AG10803 (cell line): Measurements from ENCODE around the gene SARNP.
"Not testable (repeated sequence)": the region's sequence is repeated elsewhere in the genome, so short reads cannot be mapped to it uniquely, and the experiment has no call there.

ENCODE experiments used
- DNase-seq: peaks from one replicate; pipeline ENCODE4 v3.0.0; 2010; ENCODE audit warnings: low read depth
- H3K4me3 ChIP-seq: 2 replicates; pipeline ENCODE4 v1.5.1; 2011; ENCODE audit warnings: mild to moderate bottlenecking, low read length, control low read depth
- CTCF ChIP-seq: conservative IDR thresholded peaks from 2 replicates; pipeline ENCODE4 v1.5.1; 2011; ENCODE audit warnings: mild to moderate bottlenecking, low read length, control low read depth, inconsistent platforms

SARNP gene

DNA sequence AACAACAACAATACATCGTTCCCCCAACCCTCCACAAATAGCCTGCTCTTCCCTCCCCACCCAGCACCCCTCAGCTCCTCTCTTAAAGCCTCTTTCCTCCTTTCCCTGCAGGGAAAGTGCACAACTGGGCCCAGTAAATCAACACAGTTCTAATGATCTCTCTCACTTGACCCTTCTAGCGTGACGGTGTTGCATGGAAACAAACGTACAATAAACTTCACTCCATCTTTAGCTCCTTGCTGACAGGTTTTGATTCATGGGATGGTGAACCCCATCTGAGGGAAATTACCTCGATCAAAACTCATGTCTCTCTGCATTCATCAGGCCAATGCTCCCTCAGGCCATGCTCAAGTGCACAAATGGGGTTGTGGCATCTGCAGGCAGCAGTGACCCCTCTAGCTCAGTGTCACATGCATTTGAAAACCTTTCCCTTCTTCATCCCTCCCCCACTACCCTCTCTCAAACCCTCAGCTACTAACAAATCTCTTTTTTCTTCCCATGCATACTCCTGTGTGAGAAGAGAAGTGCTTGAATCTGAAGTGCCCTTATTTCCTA, 51.7 kb downstream of the SARNP start:
- no peak for DNase-seq
- TF ChIP-seq CTCF: no peak
- no peak overlapping the region for H3K4me3 ChIP-seq

GRCh38 chr12:55762646-55763045, 54.9 kb downstream of the SARNP start:
- no peak for DNase-seq

DNA sequence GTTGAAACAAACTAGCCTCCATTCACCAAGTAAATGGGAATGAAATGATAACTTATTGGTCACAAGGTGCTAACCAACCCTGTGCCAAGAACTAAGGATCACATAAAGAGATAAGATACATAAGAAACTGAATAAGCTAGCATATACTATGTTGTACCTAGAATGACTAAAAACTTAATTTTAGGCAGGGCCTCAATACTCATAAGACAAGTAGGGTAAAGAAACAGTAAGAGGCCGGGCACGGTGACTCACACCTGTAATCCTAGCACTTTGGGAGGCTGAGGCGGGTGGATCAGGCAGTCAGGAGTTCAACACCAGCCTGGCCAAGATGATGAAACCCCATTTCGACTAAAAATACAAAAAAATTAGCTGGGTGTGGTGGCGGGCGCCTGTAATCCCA, 56.9 kb downstream of the SARNP start:
- DNase-seq: no peak
- no peak overlapping the region for H3K4me3 ChIP-seq
- TF ChIP-seq CTCF: no peak

More at GRCh38 chr12:55762646-55763045, 54.9 kb downstream of the SARNP start:
- H3K4me3 ChIP-seq: no peak overlapping the region
- no peak for TF ChIP-seq CTCF

- H3K4me3 ChIP-seq, DNase-seq: not testable (repeated sequence)
Observed at GRCh38 chr12:55758575-55758974, 58.9 kb downstream of the SARNP start.

GRCh38 chr12:55757701-55758100, 59.8 kb downstream of the SARNP start:
- DNase-seq: no peak
- TF ChIP-seq CTCF: no peak
- H3K4me3 ChIP-seq: no peak overlapping the region

GRCh38 chr12:55755246-55755645, 62.3 kb downstream of the SARNP start:
- no peak for TF ChIP-seq CTCF
- peak; percentile 29 for DNase-seq
- no peak overlapping the region for H3K4me3 ChIP-seq

GRCh38 chr12:55748230-55748993, 69.1 kb downstream of the SARNP start:
- H3K4me3 ChIP-seq: no peak overlapping the region
- DNase-seq: no peak
- no peak for TF ChIP-seq CTCF
